ENCODE measurements around the gene PCNX1.
"Not testable (repeated sequence)": the region's sequence is repeated elsewhere in the genome, so short reads cannot be mapped to it uniquely, and the experiment has no call there.

The PCNX1 gene

GRCh38 chr14:71012888-71013287 is 105.6 kb downstream of the PCNX1 start:
- DNase-seq (ENCODE audit: low read depth in 1 of 2, low spot score in 1 of 2), result no peak

- no peak for DNase-seq (ENCODE audit: low read depth in 1 of 2, low spot score in 1 of 2)
These were observed 106.4 kb downstream of the PCNX1 start for GRCh38 chr14:71013551-71014192.

- not testable (repeated sequence) for DNase-seq (ENCODE audit: low read depth in 1 of 2, low spot score in 1 of 2)
These were observed 112.7 kb downstream of the PCNX1 start for GRCh38 chr14:71019917-71020316.

- DNase-seq (ENCODE audit: low read depth in 1 of 2, low spot score in 1 of 2), result no peak
These were observed 114.2 kb downstream of the PCNX1 start for GRCh38 chr14:71021347-71022011.

GRCh38 chr14:71022012-71022869 is 115.0 kb downstream of the PCNX1 start:
- no peak for DNase-seq (ENCODE audit: low read depth in 1 of 2, low spot score in 1 of 2)

- DNase-seq (ENCODE audit: low read depth in 1 of 2, low spot score in 1 of 2), result no peak
These were observed 115.7 kb downstream of the PCNX1 start for GRCh38 chr14:71022939-71023338.

GRCh38 chr14:71029236-71029781 is 122.0 kb downstream of the PCNX1 start:
- no peak for DNase-seq (ENCODE audit: low read depth in 1 of 2, low spot score in 1 of 2)

- DNase-seq (ENCODE audit: low read depth in 1 of 2, low spot score in 1 of 2), result no peak
These were observed 123.7 kb downstream of the PCNX1 start for GRCh38 chr14:71031000-71031399.

- DNase-seq (ENCODE audit: low read depth in 1 of 2, low spot score in 1 of 2), result no peak
These were observed 129.2 kb downstream of the PCNX1 start for GRCh38 chr14:71036433-71036832.

- DNase-seq (ENCODE audit: low read depth in 1 of 2, low spot score in 1 of 2), result no peak
These were observed 141.1 kb downstream of the PCNX1 start for GRCh38 chr14:71048393-71048792.

- no peak for DNase-seq (ENCODE audit: low read depth in 1 of 2, low spot score in 1 of 2)
These were observed 142.3 kb downstream of the PCNX1 start for GRCh38 chr14:71049435-71050133.

GRCh38 chr14:71050227-71050823 is 143.1 kb downstream of the PCNX1 start:
- DNase-seq (ENCODE audit: low read depth in 1 of 2, low spot score in 1 of 2), result no peak

- no peak for DNase-seq (ENCODE audit: low read depth in 1 of 2, low spot score in 1 of 2)
These were observed 147.4 kb downstream of the PCNX1 start for GRCh38 chr14:71054706-71055105.

- DNase-seq (ENCODE audit: low read depth in 1 of 2, low spot score in 1 of 2), result no peak
These were observed 148.9 kb downstream of the PCNX1 start for GRCh38 chr14:71056168-71056567.

- no peak for DNase-seq (ENCODE audit: low read depth in 1 of 2, low spot score in 1 of 2)
These were observed 153.0 kb downstream of the PCNX1 start for GRCh38 chr14:71060274-71060673.

GRCh38 chr14:71060825-71061455 is 153.7 kb downstream of the PCNX1 start:
- no peak for DNase-seq (ENCODE audit: low read depth in 1 of 2, low spot score in 1 of 2)

GRCh38 chr14:71061458-71061857 is 154.2 kb downstream of the PCNX1 start:
- DNase-seq (ENCODE audit: low read depth in 1 of 2, low spot score in 1 of 2), result no peak

GRCh38 chr14:71062581-71063303 is 155.5 kb downstream of the PCNX1 start:
- DNase-seq (ENCODE audit: low read depth in 1 of 2, low spot score in 1 of 2), result no peak

- no peak for DNase-seq (ENCODE audit: low read depth in 1 of 2, low spot score in 1 of 2)
These were observed 156.1 kb downstream of the PCNX1 start for GRCh38 chr14:71063351-71063750.

- DNase-seq (ENCODE audit: low read depth in 1 of 2, low spot score in 1 of 2), result not testable (repeated sequence)
These were observed 157.5 kb downstream of the PCNX1 start for GRCh38 chr14:71064747-71065146.
